H1 (cell line): ENCODE data around the gene EPHB6.

ENCODE experiments used
- CREB1 ChIP-seq: IDR thresholded peaks from 2 replicates; pipeline ENCODE4 v1.6.1; 2012; ENCODE audit warnings: inconsistent platforms
- CTCF ChIP-seq, 3 experiments: IDR thresholded peaks; 1 replicate in 2 of 3; 2 replicates in 1 of 3; pipeline versions ENCODE4 v1.5.1 to v1.6.1; 2011; ENCODE audit warnings: low read length in 3 of 3, mild to moderate bottlenecking in 3 of 3, inconsistent platforms in 2 of 3, low read depth in 1 of 3, moderate library complexity in 1 of 3; ENCODE audit not compliant: insufficient read depth in 1 of 3; ENCODE audit errors: control extremely low read depth in 1 of 3
- GABPA ChIP-seq: IDR thresholded peaks from 2 replicates; pipeline ENCODE4 v1.6.1; 2011; ENCODE audit warnings: mild to moderate bottlenecking, low read length, moderate library complexity, borderline replicate concordance; ENCODE audit not compliant: insufficient read depth
- MAX ChIP-seq: IDR thresholded peaks from 2 replicates; pipeline ENCODE4 v1.6.1; 2012; ENCODE audit warnings: inconsistent platforms
- POLR2AphosphoS5 ChIP-seq: IDR thresholded peaks from 2 replicates; pipeline ENCODE4 v1.6.1; 2011; ENCODE audit warnings: low read depth, low read length
- TEAD4 ChIP-seq: IDR thresholded peaks from 2 replicates; pipeline ENCODE4 v1.6.1; 2012; ENCODE audit warnings: low read depth, low read length, inconsistent platforms, mixed read lengths

- TF ChIP-seq POLR2AphosphoS5 (no peak), CREB1 (no peak), CTCF (IDR thresholded peaks at IDR 0.05; ENCODE audit: control extremely low read depth in 1 of 3, insufficient read depth in 1 of 3, low read depth in 1 of 3, low read length in 3 of 3) (no peak), GABPA (no peak), TEAD4 (no peak), MAX (no peak)
These were observed 58.7 kb downstream of the EPHB6 start for GRCh38 chr7:142913566-142913965.
